ENCODE results near the gene PPBP. TPM values are rescaled to one million over a fixed set of nuclear protein-coding genes. Genes with fewer than 3 reads are reported as not detected.

Gene PPBP
- polyA plus RNA-seq, 1 donor (not counting 4 experiments of a cell fraction or from before 2014, with no cell fraction given) = 0.42 TPM

DNA sequence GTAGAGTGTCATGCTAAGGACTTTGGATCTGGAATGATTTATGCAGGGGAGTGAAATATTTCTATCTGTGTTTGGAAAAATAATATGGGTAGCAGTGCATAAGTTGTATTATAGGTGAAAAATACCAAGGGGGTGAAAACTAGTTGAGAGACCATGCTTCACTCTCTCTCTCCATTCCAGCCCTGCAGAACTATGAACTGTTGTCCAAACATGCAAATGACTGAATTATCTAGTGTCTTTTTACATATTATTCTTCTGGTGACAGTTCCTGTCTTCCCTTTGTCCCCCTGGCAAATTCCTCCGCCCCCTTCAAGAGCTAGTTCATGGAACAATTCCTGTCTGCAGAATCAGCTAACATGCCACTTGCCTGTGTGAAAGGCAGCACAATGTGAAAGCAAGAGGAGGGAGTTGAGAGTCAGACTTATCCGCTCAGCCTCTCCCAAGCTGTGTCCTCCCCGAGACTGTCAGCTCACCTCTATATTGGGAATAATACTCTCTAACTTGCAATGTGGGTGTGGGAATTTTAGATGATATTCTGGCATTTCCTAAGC lies 8.5 kb downstream of the PPBP start:
- DNase-seq (ENCODE audit: low read depth, low spot score) (no peak), FAIRE-seq (no peak)
- H3K27me3 ChIP-seq (ENCODE audit: control insufficient read depth, extremely low read depth, insufficient read depth, low read length) = no peaks in the 10 kb centered on the region
- no peaks in the 10 kb centered on the region for H4K20me1 ChIP-seq (ENCODE audit: control insufficient read depth, extremely low read depth, insufficient read depth, low read length)
- H2AFZ ChIP-seq (ENCODE audit: control insufficient read depth, low read length) = peak overlapping the region; percentile 79
- no peaks in the 10 kb centered on the region for H3K79me2 ChIP-seq (ENCODE audit: control insufficient read depth, insufficient read depth, low read length)
- H3K36me3 ChIP-seq (ENCODE audit: control insufficient read depth in 2 of 2, extremely low read depth in 1 of 2, insufficient read depth in 2 of 2, low read length in 2 of 2) = no peaks in the 10 kb centered on the region
- peaks cover 7% of the 10 kb centered on the region for H3K4me1 ChIP-seq (ENCODE audit: control insufficient read depth, extremely low read depth, insufficient read depth, low read length)
- no peak overlapping the region for H3K27ac ChIP-seq (ENCODE audit: control insufficient read depth, insufficient read depth, low read length)
- H3K9ac ChIP-seq (ENCODE audit: control insufficient read depth, extremely low read depth, insufficient read depth, low read length) = no peak overlapping the region
- TF ChIP-seq, protein P1, sequence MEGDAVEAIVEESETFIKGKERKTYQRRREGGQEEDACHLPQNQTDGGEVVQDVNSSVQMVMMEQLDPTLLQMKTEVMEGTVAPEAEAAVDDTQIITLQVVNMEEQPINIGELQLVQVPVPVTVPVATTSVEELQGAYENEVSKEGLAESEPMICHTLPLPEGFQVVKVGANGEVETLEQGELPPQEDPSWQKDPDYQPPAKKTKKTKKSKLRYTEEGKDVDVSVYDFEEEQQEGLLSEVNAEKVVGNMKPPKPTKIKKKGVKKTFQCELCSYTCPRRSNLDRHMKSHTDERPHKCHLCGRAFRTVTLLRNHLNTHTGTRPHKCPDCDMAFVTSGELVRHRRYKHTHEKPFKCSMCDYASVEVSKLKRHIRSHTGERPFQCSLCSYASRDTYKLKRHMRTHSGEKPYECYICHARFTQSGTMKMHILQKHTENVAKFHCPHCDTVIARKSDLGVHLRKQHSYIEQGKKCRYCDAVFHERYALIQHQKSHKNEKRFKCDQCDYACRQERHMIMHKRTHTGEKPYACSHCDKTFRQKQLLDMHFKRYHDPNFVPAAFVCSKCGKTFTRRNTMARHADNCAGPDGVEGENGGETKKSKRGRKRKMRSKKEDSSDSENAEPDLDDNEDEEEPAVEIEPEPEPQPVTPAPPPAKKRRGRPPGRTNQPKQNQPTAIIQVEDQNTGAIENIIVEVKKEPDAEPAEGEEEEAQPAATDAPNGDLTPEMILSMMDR (optimal IDR thresholded peaks at IDR 0.05 in 1 of 3, IDR thresholded peaks at IDR 0.05 in 1 of 3, conservative IDR thresholded peaks at IDR 0.05 in 1 of 3; ENCODE audit: extremely low read depth in 1 of 3, insufficient read depth in 2 of 3, low read length in 3 of 3) = no peak
- no peak for TF ChIP-seq EZH2 (IDR thresholded peaks at IDR 0.05; ENCODE audit: low read length)
- dilution Hi-C loops (cut with MboI; ENCODE audit: extremely low pct_ligation_motif_present, low sequenced_read_pairs) = no loop called here
- H3K9me1 ChIP-seq (ENCODE audit: control insufficient read depth, extremely low read depth, insufficient read depth, low read length) = no peaks in the 10 kb centered on the region
- H3K4me2 ChIP-seq (ENCODE audit: control insufficient read depth, extremely low read depth, insufficient read depth, low read depth, low read length) = no peak overlapping the region
- no peaks in the 10 kb centered on the region for H3K9me3 ChIP-seq (ENCODE audit: control insufficient read depth, low read depth, low read length)
- no peak overlapping the region for H3K4me3 ChIP-seq (ENCODE audit: control insufficient read depth in 2 of 3, extremely low read depth in 1 of 3, insufficient read depth in 2 of 3, low read depth in 1 of 3, low read length in 3 of 3)

- H3K9ac ChIP-seq (ENCODE audit: control insufficient read depth, extremely low read depth, insufficient read depth, low read length) = no peak overlapping the region
- DNase-seq (ENCODE audit: low read depth, low spot score) (no peak), FAIRE-seq (no peak)
- H3K79me2 ChIP-seq (ENCODE audit: control insufficient read depth, insufficient read depth, low read length) = no peaks in the 10 kb centered on the region
- no peaks in the 10 kb centered on the region for H3K27me3 ChIP-seq (ENCODE audit: control insufficient read depth, extremely low read depth, insufficient read depth, low read length)
- H2AFZ ChIP-seq (ENCODE audit: control insufficient read depth, low read length) = peak overlapping the region; percentile 79
- peaks cover 7% of the 10 kb centered on the region for H3K4me1 ChIP-seq (ENCODE audit: control insufficient read depth, extremely low read depth, insufficient read depth, low read length)
- H3K9me3 ChIP-seq (ENCODE audit: control insufficient read depth, low read depth, low read length) = no peaks in the 10 kb centered on the region
- no peaks in the 10 kb centered on the region for H3K36me3 ChIP-seq (ENCODE audit: control insufficient read depth in 2 of 2, extremely low read depth in 1 of 2, insufficient read depth in 2 of 2, low read length in 2 of 2)
- TF ChIP-seq EZH2 (IDR thresholded peaks at IDR 0.05; ENCODE audit: low read length) = no peak
- TF ChIP-seq, protein P1 (optimal IDR thresholded peaks at IDR 0.05 in 1 of 3, IDR thresholded peaks at IDR 0.05 in 1 of 3, conservative IDR thresholded peaks at IDR 0.05 in 1 of 3; ENCODE audit: extremely low read depth in 1 of 3, insufficient read depth in 2 of 3, low read length in 3 of 3) = no peak
- dilution Hi-C loops (cut with MboI; ENCODE audit: extremely low pct_ligation_motif_present, low sequenced_read_pairs) = no loop called here
- H3K27ac ChIP-seq (ENCODE audit: control insufficient read depth, insufficient read depth, low read length) = no peak overlapping the region
- H3K9me1 ChIP-seq (ENCODE audit: control insufficient read depth, extremely low read depth, insufficient read depth, low read length) = no peaks in the 10 kb centered on the region
- no peaks in the 10 kb centered on the region for H4K20me1 ChIP-seq (ENCODE audit: control insufficient read depth, extremely low read depth, insufficient read depth, low read length)
- peak overlapping the region; percentile 11 for H3K4me2 ChIP-seq (ENCODE audit: control insufficient read depth, extremely low read depth, insufficient read depth, low read depth, low read length)
- no peak overlapping the region for H3K4me3 ChIP-seq (ENCODE audit: control insufficient read depth in 2 of 3, extremely low read depth in 1 of 3, insufficient read depth in 2 of 3, low read depth in 1 of 3, low read length in 3 of 3)
These were observed 9.1 kb downstream of the PPBP start for GRCh38 chr4:73978886-73979285.

Data from keratinocyte (primary cell).